ENCODE results near the gene CHTOP.

CHTOP gene

GRCh38 chr1:153628638-153629342, 5.1 kb upstream of the CHTOP start:
- no peak overlapping the region for H3K27ac ChIP-seq (ENCODE audit: low read depth, low read length, poor library complexity, severe bottlenecking)

GRCh38 chr1:153629343-153629665, 4.6 kb upstream of the CHTOP start:
- H2AFZ ChIP-seq (ENCODE audit: low read length), result no peak overlapping the region
- no peak overlapping the region for H3K4me3 ChIP-seq (ENCODE audit: low read depth, low read length, poor library complexity, severe bottlenecking)
- no peak overlapping the region for H3K4me2 ChIP-seq (ENCODE audit: low read length)
- no peaks in the 10 kb centered on the region for H3K9me2 ChIP-seq (ENCODE audit: low read depth, low read length)
- no peaks in the 10 kb centered on the region for H4K20me1 ChIP-seq (ENCODE audit: insufficient read depth, low read length)
- peaks cover 19% of the 10 kb centered on the region for H3K4me1 ChIP-seq (ENCODE audit: insufficient read depth, low read length, severe bottlenecking)
- H3F3A ChIP-seq (ENCODE audit: insufficient read depth, low read length), result no peaks in the 10 kb centered on the region
- 0 out of 2 replicates have a peak, but pooled peaks cover 3% of the 10 kb centered on the region for H3K36me3 ChIP-seq (ENCODE audit: insufficient read depth, low read length)
- H3K27me3 ChIP-seq (ENCODE audit: insufficient read depth, low read length), result no peaks in the 10 kb centered on the region
- no peaks in the 10 kb centered on the region for H3K79me2 ChIP-seq (ENCODE audit: insufficient read depth, low read length)
- no peak overlapping the region for H3K9ac ChIP-seq (ENCODE audit: low read length)
- H3K27ac ChIP-seq (ENCODE audit: low read depth, low read length, poor library complexity, severe bottlenecking), result no peak overlapping the region
- no peak for TF ChIP-seq EZH2 (IDR thresholded peaks at IDR 0.05; ENCODE audit: borderline replicate concordance, low read length)
- TF ChIP-seq CTCF (IDR thresholded peaks at IDR 0.05; ENCODE audit: low read length), result no peak
- H3K9me3 ChIP-seq (ENCODE audit: low read length), result no peaks in the 10 kb centered on the region

More at GRCh38 chr1:153628638-153629342, 5.1 kb upstream of the CHTOP start:
- Histone ChIP-seq H3K9me3 (ENCODE audit: low read length) (no peaks in the 10 kb centered on the region), H3F3A (ENCODE audit: insufficient read depth, low read length) (no peaks in the 10 kb centered on the region), H3K4me1 (ENCODE audit: insufficient read depth, low read length, severe bottlenecking) (peaks cover 19% of the 10 kb centered on the region), H4K20me1 (ENCODE audit: insufficient read depth, low read length) (no peaks in the 10 kb centered on the region), H3K4me3 (ENCODE audit: low read depth, low read length, poor library complexity, severe bottlenecking) (no peak overlapping the region), H3K27me3 (ENCODE audit: insufficient read depth, low read length) (no peaks in the 10 kb centered on the region), H3K4me2 (ENCODE audit: low read length) (no peak overlapping the region), H2AFZ (ENCODE audit: low read length) (no peak overlapping the region), H3K9ac (ENCODE audit: low read length) (no peak overlapping the region), H3K79me2 (ENCODE audit: insufficient read depth, low read length) (no peaks in the 10 kb centered on the region), H3K9me2 (ENCODE audit: low read depth, low read length) (no peaks in the 10 kb centered on the region), H3K36me3 (ENCODE audit: insufficient read depth, low read length) (0 out of 2 replicates have a peak, but pooled peaks cover 3% of the 10 kb centered on the region)
- no peak for TF ChIP-seq CTCF (IDR thresholded peaks at IDR 0.05; ENCODE audit: low read length)
- TF ChIP-seq EZH2 (IDR thresholded peaks at IDR 0.05; ENCODE audit: borderline replicate concordance, low read length), result no peak

- Histone ChIP-seq H3K4me2 (ENCODE audit: low read length) (no peak overlapping the region), H4K20me1 (ENCODE audit: insufficient read depth, low read length) (no peaks in the 10 kb centered on the region), H3K36me3 (ENCODE audit: insufficient read depth, low read length) (0 out of 2 replicates have a peak, but pooled peaks cover 3% of the 10 kb centered on the region), H3K79me2 (ENCODE audit: insufficient read depth, low read length) (peaks cover 2% of the 10 kb centered on the region; the same call in 1 of the 2 replicates), H2AFZ (ENCODE audit: low read length) (no peak overlapping the region), H3K4me1 (ENCODE audit: insufficient read depth, low read length, severe bottlenecking) (peaks cover 19% of the 10 kb centered on the region), H3K27ac (ENCODE audit: low read depth, low read length, poor library complexity, severe bottlenecking) (no peak overlapping the region), H3K9ac (ENCODE audit: low read length) (no peak overlapping the region), H3K9me3 (ENCODE audit: low read length) (no peaks in the 10 kb centered on the region), H3K4me3 (ENCODE audit: low read depth, low read length, poor library complexity, severe bottlenecking) (no peak overlapping the region), H3K27me3 (ENCODE audit: insufficient read depth, low read length) (no peaks in the 10 kb centered on the region), H3K9me2 (ENCODE audit: low read depth, low read length) (no peaks in the 10 kb centered on the region), H3F3A (ENCODE audit: insufficient read depth, low read length) (no peaks in the 10 kb centered on the region)
- TF ChIP-seq CTCF (IDR thresholded peaks at IDR 0.05; ENCODE audit: low read length) (no peak), EZH2 (IDR thresholded peaks at IDR 0.05; ENCODE audit: borderline replicate concordance, low read length) (no peak)
Observed at GRCh38 chr1:153629971-153630370, 3.9 kb upstream of the CHTOP start.
